ENCODE data around the gene SMPD2.

Gene SMPD2

DNA sequence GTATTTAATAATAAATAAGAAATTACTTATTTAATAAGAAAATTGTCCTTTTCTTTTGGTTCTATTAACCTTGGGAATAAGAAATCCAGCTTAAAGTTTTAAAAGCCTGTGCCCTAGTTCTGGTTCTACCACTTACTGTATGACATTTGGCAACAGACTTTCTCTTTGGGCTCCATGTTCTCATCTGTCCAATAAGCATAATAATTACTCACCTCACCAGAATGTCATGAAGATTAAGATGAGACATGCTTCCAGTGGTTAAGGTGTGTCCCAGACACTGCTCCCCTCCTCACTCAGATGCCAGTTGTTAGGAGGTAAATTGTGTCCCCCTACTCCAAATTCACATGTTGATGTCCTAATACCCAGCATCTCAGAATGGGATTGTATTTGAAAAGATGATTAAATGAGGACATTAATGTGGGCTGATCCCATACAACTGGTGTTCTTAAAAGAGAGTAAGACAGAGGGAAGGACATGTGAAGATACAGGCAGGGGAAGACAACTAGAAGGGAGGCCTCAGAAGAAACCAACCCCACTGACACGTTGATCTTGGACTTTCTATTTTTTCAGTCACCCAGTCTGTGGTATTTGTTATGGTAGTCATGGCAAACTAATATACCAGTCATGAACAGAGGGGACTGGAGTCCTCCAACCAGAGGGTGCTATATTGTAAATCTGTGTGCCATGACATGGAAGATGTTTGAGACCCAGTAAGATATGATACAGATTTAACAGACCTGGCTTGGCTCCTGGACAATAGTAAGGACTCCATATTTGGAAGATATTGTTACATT, 21.4 kb downstream of the SMPD2 start:
- FAIRE-seq (no peak), DNase-seq (ENCODE audit: insufficient read length, low spot score) (no peak)
- TF ChIP-seq, protein P1, sequence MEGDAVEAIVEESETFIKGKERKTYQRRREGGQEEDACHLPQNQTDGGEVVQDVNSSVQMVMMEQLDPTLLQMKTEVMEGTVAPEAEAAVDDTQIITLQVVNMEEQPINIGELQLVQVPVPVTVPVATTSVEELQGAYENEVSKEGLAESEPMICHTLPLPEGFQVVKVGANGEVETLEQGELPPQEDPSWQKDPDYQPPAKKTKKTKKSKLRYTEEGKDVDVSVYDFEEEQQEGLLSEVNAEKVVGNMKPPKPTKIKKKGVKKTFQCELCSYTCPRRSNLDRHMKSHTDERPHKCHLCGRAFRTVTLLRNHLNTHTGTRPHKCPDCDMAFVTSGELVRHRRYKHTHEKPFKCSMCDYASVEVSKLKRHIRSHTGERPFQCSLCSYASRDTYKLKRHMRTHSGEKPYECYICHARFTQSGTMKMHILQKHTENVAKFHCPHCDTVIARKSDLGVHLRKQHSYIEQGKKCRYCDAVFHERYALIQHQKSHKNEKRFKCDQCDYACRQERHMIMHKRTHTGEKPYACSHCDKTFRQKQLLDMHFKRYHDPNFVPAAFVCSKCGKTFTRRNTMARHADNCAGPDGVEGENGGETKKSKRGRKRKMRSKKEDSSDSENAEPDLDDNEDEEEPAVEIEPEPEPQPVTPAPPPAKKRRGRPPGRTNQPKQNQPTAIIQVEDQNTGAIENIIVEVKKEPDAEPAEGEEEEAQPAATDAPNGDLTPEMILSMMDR (IDR thresholded peaks at IDR 0.05; ENCODE audit: insufficient read depth, missing control alignments): no peak

DNA sequence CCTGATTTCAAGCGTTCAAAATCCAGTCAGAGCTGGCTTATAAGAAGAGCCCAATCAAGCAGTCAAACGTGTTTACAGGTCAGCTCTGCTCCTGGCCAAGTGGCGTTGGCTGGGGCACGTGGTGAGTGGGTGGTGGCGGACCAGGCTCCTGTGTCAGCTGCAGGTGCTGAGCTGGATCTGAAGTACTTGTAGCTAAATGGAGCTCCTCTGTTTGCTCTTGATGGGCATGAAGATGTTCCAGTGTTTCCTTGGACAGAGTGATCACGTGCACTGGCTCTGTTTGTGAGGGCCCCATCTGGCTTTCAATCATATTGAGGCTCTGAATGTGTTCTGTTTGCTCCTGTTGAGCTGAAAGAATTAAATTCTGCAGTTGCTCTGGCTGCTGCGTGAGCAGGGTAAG, 25.2 kb downstream of the SMPD2 start:
- TF ChIP-seq, protein P1 (IDR thresholded peaks at IDR 0.05; ENCODE audit: insufficient read depth, missing control alignments): no peak
- DNase-seq (ENCODE audit: insufficient read length, low spot score): no peak
- FAIRE-seq: no peak

DNA sequence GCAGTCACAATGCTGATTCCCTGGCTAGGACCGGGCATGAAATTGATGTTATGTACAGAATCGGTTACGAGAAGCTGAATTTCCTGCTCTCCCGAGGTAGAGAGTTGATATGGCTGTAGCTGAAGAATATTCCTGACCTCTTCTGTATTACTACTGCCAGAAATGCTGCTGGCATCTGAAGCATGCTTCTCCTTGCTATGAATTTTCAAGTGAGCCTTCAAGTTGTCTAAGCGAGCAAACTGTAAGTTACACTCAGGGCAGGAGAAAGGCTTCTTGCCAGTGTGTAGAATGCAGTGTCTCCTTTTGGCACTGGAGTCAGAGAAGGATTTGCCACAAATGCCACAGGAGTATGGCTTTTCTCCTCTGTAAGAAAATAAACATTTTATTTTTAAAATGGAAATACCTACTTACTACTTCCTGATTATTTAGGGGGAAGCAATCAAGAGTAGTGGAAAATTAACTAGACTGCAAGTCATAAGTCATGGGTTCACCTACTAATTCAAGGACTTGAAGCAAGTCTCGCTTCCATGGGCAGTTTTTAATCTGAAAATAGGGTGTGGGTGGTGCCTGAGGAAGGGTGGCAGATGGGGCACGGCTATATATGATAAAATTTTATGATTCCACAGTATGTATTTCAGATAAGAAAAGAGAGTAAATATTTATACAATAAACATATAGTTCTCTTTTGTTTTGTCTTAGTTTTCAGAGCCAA, 25.8 kb downstream of the SMPD2 start:
- DNase-seq (ENCODE audit: insufficient read length, low spot score) (no peak), FAIRE-seq (no peak)
- TF ChIP-seq, protein P1 (IDR thresholded peaks at IDR 0.05; ENCODE audit: insufficient read depth, missing control alignments): no peak

DNA sequence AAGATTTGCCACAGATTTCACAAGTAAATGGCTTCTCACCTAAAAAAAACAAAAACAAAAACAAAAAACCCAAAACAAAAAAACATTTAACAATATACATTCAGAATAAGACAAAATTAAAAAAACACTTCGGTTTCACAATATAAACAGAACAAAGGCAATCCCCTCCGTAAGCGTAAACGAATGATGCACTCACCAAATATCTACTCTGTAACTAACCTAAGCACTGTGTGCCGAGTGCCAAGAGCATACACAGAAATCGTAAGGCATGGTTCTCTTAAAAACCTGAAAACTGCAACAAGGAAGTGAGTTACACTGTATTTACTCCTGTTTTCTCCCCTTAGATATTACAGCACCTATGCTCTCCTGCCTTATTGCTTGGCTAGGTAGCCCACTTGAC, 27.2 kb downstream of the SMPD2 start:
- TF ChIP-seq, protein P1 (IDR thresholded peaks at IDR 0.05; ENCODE audit: insufficient read depth, missing control alignments): no peak
- DNase-seq (ENCODE audit: insufficient read length, low spot score): no peak
- FAIRE-seq: no peak

DNA sequence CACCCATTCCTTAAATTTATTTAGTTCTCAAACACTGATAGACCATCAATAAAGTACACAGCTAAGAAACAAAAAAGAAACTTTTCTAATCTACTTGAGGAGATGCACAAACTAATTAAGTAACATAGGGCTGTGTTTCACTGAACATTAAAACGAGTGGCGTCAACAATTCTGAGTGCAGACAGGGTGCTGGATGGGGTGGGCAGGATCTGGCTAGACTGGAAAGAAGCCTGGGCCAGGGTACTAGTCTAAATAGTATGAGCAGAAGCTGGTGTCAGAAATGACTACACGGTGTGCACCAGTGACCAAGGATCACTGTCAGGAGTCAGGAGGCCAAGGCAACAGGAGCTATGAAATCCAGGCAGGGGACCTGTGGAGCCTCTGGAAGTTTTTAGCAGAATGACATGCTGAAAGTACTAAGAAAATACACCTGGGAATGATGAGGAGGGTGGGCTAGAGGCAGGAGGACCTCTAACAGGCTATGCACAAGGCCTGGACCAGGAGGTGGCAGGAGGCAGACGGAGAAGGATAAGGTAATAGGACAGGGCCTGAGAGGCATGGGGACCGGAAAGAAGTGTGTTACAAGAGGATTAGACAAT, 29.2 kb downstream of the SMPD2 start:
- TF ChIP-seq, protein P1 (IDR thresholded peaks at IDR 0.05; ENCODE audit: insufficient read depth, missing control alignments): no peak
- FAIRE-seq: no peak
- DNase-seq (ENCODE audit: insufficient read length, low spot score): no peak

DNA sequence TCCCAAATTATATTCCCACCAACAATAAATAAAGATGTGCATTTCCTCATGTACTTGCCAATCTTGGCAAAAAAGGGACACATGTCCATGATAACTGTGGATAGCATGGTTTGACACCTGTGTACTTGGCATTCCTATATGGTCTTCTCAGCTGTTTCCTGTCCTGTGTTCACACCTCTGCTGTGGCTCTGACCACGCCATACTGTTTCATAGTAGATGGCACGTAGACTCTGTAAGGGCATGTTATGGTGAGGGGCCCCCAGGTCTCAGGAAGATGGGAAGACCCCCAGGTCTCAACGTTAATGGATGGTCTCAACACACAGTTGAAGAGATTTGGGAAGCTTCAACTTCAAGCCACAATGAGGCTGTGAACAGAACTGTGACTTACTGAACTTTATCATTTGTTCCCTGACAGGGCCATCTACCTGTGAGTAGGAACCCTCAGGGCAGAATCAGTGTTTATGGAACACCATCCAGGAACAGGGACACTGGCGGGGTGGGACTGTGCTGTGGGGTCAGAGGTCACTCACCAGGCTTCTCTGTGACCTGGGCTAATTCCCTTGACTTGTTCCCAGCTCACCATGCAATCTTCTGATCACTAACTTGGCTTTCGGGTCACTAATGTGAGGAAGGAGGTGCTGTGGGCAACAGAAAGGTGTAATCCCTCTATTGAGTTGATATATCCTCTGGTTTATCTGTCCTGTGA, 30.7 kb downstream of the SMPD2 start:
- DNase-seq (ENCODE audit: insufficient read length, low spot score) (no peak), FAIRE-seq (no peak)

More for the DNA sequence above, 30.7 kb downstream of the SMPD2 start:
- TF ChIP-seq, protein P1 (IDR thresholded peaks at IDR 0.05; ENCODE audit: insufficient read depth, missing control alignments): no peak

All from D721Med (cell line).